SU-DHL-6 (cell line): Measurements from ENCODE around the gene CACUL1.
"Not testable (repeated sequence)": the region's sequence is repeated elsewhere in the genome, so short reads cannot be mapped to it uniquely, and the experiment has no call there.

Experiments used
- H2AFZ ChIP-seq: fragments of 200-600 bp; sonication (generic); 2 replicates; pipeline ENCODE4 v1.6.1; 2014; ENCODE audit warnings: low read depth, mild to moderate bottlenecking, moderate library complexity, mixed read lengths, antibody characterized with exemption, low read length; ENCODE audit not compliant: severe bottlenecking
- H3F3A ChIP-seq: fragments of 200-600 bp; shearing (Covaris generic); 2 replicates; pipeline ENCODE4 v1.6.0; 2016; ENCODE audit warnings: antibody characterized with exemption, mild to moderate bottlenecking; ENCODE audit not compliant: insufficient read depth
- H3K27ac ChIP-seq: fragments of 200-600 bp; sonication (generic); 2 replicates; pipeline ENCODE4 v1.5.1; 2016; ENCODE audit warnings: low read depth, mild to moderate bottlenecking, low read length, moderate library complexity, mixed read lengths
- H3K27me3 ChIP-seq: fragments of 200-600 bp; sonication (generic), shearing (Covaris generic); 2 replicates; pipeline ENCODE4 v1.6.0; 2014; ENCODE audit warnings: mild to moderate bottlenecking, low read length
- H3K36me3 ChIP-seq: fragments of 200-600 bp; sonication (generic); 2 replicates; pipeline ENCODE4 v1.6.1; 2014; ENCODE audit warnings: mild to moderate bottlenecking, low read length, mixed read lengths
- H3K4me2 ChIP-seq: fragments of 300-600, 200-600 bp; shearing (Covaris generic), sonication (generic); 2 replicates; pipeline ENCODE4 v1.6.0; 2014; ENCODE audit warnings: low read length, low read depth, mild to moderate bottlenecking; ENCODE audit not compliant: poor library complexity, severe bottlenecking
- H3K4me3 ChIP-seq: fragments of 200-600 bp; sonication (generic); 2 replicates; pipeline ENCODE4 v1.5.1; 2014; ENCODE audit warnings: antibody characterized with exemption, low read length, mild to moderate bottlenecking, mixed read lengths; ENCODE audit not compliant: insufficient read depth, poor library complexity, severe bottlenecking
- H3K79me2 ChIP-seq: fragments of 200-600 bp; sonication (generic); 2 replicates; pipeline ENCODE4 v1.6.1; 2014; ENCODE audit warnings: mild to moderate bottlenecking, low read length, moderate library complexity; ENCODE audit not compliant: insufficient read depth
- H3K9ac ChIP-seq: fragments of 200-600 bp; sonication (generic); 2 replicates; pipeline ENCODE4 v1.7.0; 2014; ENCODE audit warnings: mild to moderate bottlenecking, low read length
- H3K9me2 ChIP-seq: fragments of 200-600 bp; sonication (generic); replicated peaks from 2 replicates; pipeline ENCODE4 v1.6.1; 2014; ENCODE audit warnings: low read length; ENCODE audit not compliant: insufficient read depth
- H3K9me3 ChIP-seq: fragments of 200-600 bp; sonication (generic); 2 replicates; pipeline ENCODE4 v1.6.1; 2014; ENCODE audit warnings: low read length, mixed read lengths; ENCODE audit not compliant: insufficient read depth
- H4K20me1 ChIP-seq: fragments of 200-600 bp; sonication (generic); 2 replicates; pipeline ENCODE4 v1.6.1; 2014; ENCODE audit warnings: low read depth, mild to moderate bottlenecking, antibody characterized with exemption, low read length, moderate library complexity, mixed read lengths
- EZH2phosphoT487 ChIP-seq: fragments of 200-600 bp; sonication (generic), shearing (Covaris generic); conservative IDR thresholded peaks from 2 replicates; pipeline ENCODE4 v1.6.1; 2018; ENCODE audit warnings: mild to moderate bottlenecking, antibody characterized with exemption, low read length, moderate library complexity, mixed read lengths
- TF ChIP-seq, protein P1 (sequence below): fragments of 200-600 bp; sonication (generic); IDR thresholded peaks from one replicate; pipeline ENCODE4 v1.5.1; 2017; ENCODE audit warnings: antibody characterized with exemption, mild to moderate bottlenecking, low read length, moderate library complexity; ENCODE audit not compliant: insufficient read depth, poor library complexity, severe bottlenecking

CACUL1 gene

DNA sequence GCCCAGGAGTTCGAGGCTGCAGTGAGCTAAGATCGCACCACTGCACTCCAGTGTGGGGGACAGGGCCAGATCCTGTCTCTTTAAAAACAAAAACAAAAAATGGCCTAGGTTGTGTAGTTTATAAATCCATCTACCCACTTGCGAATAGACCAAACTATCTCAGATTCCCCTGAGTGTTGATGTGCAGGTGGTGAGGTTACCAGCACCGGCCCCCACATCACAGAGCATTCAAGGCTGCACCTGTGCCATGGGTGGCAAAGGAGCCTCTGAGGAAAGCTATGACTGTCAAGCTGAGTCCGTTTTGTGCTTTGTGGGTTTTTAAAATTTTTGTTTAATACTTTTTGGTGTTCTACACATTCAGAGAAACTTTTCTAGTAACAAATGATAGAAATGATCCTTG lies 30.8 kb upstream of the CACUL1 start:
- H4K20me1 ChIP-seq = no peaks in the 10 kb centered on the region

GRCh38 chr10:118783776-118784545 lies 29.2 kb upstream of the CACUL1 start:
- no peaks in the 10 kb centered on the region for H3K79me2 ChIP-seq
- no peak overlapping the region for H3K27ac ChIP-seq
- no peak for TF ChIP-seq EZH2phosphoT487
- TF ChIP-seq, protein P1, sequence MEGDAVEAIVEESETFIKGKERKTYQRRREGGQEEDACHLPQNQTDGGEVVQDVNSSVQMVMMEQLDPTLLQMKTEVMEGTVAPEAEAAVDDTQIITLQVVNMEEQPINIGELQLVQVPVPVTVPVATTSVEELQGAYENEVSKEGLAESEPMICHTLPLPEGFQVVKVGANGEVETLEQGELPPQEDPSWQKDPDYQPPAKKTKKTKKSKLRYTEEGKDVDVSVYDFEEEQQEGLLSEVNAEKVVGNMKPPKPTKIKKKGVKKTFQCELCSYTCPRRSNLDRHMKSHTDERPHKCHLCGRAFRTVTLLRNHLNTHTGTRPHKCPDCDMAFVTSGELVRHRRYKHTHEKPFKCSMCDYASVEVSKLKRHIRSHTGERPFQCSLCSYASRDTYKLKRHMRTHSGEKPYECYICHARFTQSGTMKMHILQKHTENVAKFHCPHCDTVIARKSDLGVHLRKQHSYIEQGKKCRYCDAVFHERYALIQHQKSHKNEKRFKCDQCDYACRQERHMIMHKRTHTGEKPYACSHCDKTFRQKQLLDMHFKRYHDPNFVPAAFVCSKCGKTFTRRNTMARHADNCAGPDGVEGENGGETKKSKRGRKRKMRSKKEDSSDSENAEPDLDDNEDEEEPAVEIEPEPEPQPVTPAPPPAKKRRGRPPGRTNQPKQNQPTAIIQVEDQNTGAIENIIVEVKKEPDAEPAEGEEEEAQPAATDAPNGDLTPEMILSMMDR = no peak

More for the DNA sequence above, 30.8 kb upstream of the CACUL1 start:
- H3K36me3 ChIP-seq = no peaks in the 10 kb centered on the region
- no peak overlapping the region for H2AFZ ChIP-seq
- no peaks in the 10 kb centered on the region for H3K27me3 ChIP-seq
- no peak overlapping the region for H3K9ac ChIP-seq
- H3K9me2 ChIP-seq = no peaks in the 10 kb centered on the region
- H3K79me2 ChIP-seq = no peaks in the 10 kb centered on the region
- H3K9me3 ChIP-seq = no peaks in the 10 kb centered on the region
- no peak overlapping the region for H3K4me3 ChIP-seq
- no peaks in the 10 kb centered on the region for H3F3A ChIP-seq
- no peak overlapping the region for H3K27ac ChIP-seq
- no peak overlapping the region for H3K4me2 ChIP-seq
- TF ChIP-seq EZH2phosphoT487 = no peak
- TF ChIP-seq, protein P1 = no peak

GRCh38 chr10:118782916-118783465 lies 28.2 kb upstream of the CACUL1 start:
- not testable (repeated sequence) for H4K20me1 ChIP-seq, H3F3A ChIP-seq

More at GRCh38 chr10:118783776-118784545, 29.2 kb upstream of the CACUL1 start:
- Histone ChIP-seq H2AFZ (no peak overlapping the region), H3F3A (no peaks in the 10 kb centered on the region), H3K4me2 (no peak overlapping the region), H3K9me2 (no peaks in the 10 kb centered on the region), H3K9me3 (no peaks in the 10 kb centered on the region), H3K36me3 (no peaks in the 10 kb centered on the region), H3K9ac (no peak overlapping the region), H4K20me1 (no peaks in the 10 kb centered on the region), H3K27me3 (no peaks in the 10 kb centered on the region), H3K4me3 (no peak overlapping the region)

GRCh38 chr10:118781541-118781940 lies 26.8 kb upstream of the CACUL1 start:
- Histone ChIP-seq H3K9me2 (no peaks in the 10 kb centered on the region), H3F3A (no peaks in the 10 kb centered on the region), H3K27me3 (no peaks in the 10 kb centered on the region), H3K9ac (no peak overlapping the region), H3K27ac (no peak overlapping the region), H3K9me3 (no peaks in the 10 kb centered on the region), H3K36me3 (no peaks in the 10 kb centered on the region), H4K20me1 (no peaks in the 10 kb centered on the region), H3K4me2 (no peak overlapping the region), H3K4me3 (no peak overlapping the region), H3K79me2 (no peaks in the 10 kb centered on the region), H2AFZ (no peak overlapping the region)
- no peak for TF ChIP-seq EZH2phosphoT487
- TF ChIP-seq, protein P1 = no peak

More at GRCh38 chr10:118782916-118783465, 28.2 kb upstream of the CACUL1 start:
- not testable (repeated sequence) for H3K9me2 ChIP-seq, H3K79me2 ChIP-seq, H3K27me3 ChIP-seq, H2AFZ ChIP-seq, H3K36me3 ChIP-seq, H3K9ac ChIP-seq, H3K4me3 ChIP-seq, H3K9me3 ChIP-seq, H3K4me2 ChIP-seq, H3K27ac ChIP-seq
